ENCODE data around the gene C22orf15. TPM values are rescaled to one million over a fixed set of nuclear protein-coding genes. Genes with fewer than 3 reads are reported as not detected.

C22orf15 gene
- total RNA-seq, 2 experiments from 2014 or later, result 0.86 to 1.7 TPM

DNA sequence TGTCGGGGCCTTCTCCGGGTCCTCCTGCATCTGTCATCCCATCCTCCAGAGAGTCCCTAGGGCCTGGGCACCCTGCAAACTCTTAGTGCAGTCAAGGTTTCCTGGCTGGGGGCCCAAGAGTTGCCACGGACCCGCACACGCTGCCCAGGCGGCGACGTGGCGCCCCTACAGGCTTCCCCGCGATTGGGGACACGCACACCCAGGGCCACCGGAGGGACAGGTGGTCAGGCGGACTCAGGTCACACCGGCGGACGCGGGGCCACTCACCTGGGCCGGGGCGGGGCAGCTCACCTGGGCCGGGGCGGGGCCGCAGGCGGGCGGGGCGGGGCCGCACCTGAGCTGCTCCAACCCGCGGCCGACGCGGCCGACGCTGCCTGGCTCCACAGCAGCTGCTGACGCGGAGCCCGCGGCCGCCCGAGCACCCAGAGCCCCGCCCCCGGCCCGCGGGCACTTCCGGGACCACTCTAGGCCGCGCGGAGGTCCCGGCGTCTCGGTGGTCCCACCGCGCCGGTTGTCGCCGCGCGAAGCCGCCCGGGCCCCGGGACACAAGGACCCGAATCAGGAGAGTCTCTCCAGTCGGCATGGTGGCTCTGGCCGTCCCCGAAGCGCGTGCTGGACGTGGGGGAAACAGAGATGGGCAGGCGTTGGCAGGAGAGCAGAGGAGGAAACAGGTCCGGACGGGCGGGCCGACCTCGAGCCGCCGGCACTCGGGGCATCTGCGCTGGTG is 11.9 kb upstream of the C22orf15 start, which contains the start of gene ZNF70:
Gene ZNF70 (minus strand): TSS at position 399 of the 727 bp plus-strand sequence. CDS start 5,972 bp downstream, outside the sequence.
- Histone ChIP-seq H2AFZ (ENCODE audit: low read length) (peak within 1 kb of the TSS; percentile 36; the same call in 1 of the 2 replicates), H3K27ac (ENCODE audit: low read depth, low read length, poor library complexity, severe bottlenecking) (peak within 1 kb of the TSS; percentile 95), H3K79me2 (ENCODE audit: insufficient read depth, low read depth, low read length) (peaks cover 11% of the 10 kb centered on the region; the same call in 1 of the 2 replicates), H3K4me1 (ENCODE audit: insufficient read depth, low read length, poor library complexity, severe bottlenecking) (peaks cover 40% of the 10 kb centered on the region), H3K4me3 (ENCODE audit: low read depth, low read length, poor library complexity, severe bottlenecking) (peak within 1 kb of the TSS; percentile 78), H4K20me1 (ENCODE audit: insufficient read depth, low read length) (no peaks in the 10 kb centered on the region), H3K9me2 (ENCODE audit: insufficient read depth, low read length) (no peaks in the 10 kb centered on the region), H3K36me3 (ENCODE audit: insufficient read depth, low read length) (no peaks in the 10 kb centered on the region; the same call in 1 of the 2 replicates), H3K4me2 (ENCODE audit: low read length) (peak within 1 kb of the TSS; percentile 93), H3K9me3 (ENCODE audit: low read length) (no peaks in the 10 kb centered on the region)
- ChIA-PET POLR2A (interaction anchor here (0.6 to 1.6 kb wide), 2 partner anchors 107 to 140 kb away, joined by 5 read pairs; partner anchors contain the start of gene SLC2A11), CTCF (ENCODE audit: unreplicated experiment) (interaction anchor here (0.6 kb wide), 1 partner anchor 35 kb away, joined by 4 read pairs; no protein-coding TSS in a partner anchor)
- peak; percentile 94 for DNase-seq (ENCODE audit: low spot score)
- intact Hi-C loops (cut with micrococcal nuclease; ENCODE audit: unreplicated experiment), result loop anchor here (1.0 to 10.0 kb wide), 3 partner anchors 34 to 816 kb away; no protein-coding TSS in a partner anchor
- no TSS peak for BruUV-seq (replicated peaks)
- TF ChIP-seq, protein P1, sequence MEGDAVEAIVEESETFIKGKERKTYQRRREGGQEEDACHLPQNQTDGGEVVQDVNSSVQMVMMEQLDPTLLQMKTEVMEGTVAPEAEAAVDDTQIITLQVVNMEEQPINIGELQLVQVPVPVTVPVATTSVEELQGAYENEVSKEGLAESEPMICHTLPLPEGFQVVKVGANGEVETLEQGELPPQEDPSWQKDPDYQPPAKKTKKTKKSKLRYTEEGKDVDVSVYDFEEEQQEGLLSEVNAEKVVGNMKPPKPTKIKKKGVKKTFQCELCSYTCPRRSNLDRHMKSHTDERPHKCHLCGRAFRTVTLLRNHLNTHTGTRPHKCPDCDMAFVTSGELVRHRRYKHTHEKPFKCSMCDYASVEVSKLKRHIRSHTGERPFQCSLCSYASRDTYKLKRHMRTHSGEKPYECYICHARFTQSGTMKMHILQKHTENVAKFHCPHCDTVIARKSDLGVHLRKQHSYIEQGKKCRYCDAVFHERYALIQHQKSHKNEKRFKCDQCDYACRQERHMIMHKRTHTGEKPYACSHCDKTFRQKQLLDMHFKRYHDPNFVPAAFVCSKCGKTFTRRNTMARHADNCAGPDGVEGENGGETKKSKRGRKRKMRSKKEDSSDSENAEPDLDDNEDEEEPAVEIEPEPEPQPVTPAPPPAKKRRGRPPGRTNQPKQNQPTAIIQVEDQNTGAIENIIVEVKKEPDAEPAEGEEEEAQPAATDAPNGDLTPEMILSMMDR (conservative IDR thresholded peaks at IDR 0.05; ENCODE audit: low read length), result peak; percentile 50
- no peak for TF ChIP-seq EZH2phosphoT487 (IDR thresholded peaks at IDR 0.05; ENCODE audit: borderline replicate concordance, low read depth, low read length)

DNA sequence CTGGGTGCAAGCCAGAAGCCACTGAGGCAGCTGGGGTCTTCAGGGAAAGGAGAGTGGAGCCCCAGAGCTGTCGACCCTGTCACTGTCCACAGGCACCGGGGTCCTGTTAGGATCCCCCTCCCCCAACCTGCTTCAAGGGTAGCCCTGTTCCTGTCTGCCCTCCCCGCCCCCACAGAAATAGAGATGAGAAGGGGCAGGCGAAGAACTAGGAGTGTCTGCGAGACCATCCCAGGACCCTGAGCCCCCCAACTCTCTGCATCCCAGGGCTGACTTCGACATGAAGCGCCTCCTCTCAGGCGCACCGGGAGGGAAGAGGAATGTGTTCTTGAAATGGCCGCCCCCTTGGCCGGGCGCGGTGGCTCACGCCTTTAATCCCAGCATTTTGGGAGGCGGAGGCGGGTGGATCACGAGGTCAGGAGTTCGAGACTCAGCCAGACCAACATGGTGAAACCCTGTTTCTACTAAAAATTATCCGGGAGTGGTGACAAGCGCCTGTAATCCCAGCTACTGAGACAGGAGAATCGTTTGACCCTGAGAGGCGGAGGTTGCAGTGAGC is 11.3 kb upstream of the C22orf15 start:
- H2AFZ ChIP-seq (ENCODE audit: low read length), result peak overlapping the region; percentile 36; the same call in 1 of the 2 replicates

More for the DNA sequence above, 11.3 kb upstream of the C22orf15 start:
- H3K36me3 ChIP-seq (ENCODE audit: insufficient read depth, low read length), result no peaks in the 10 kb centered on the region; the same call in 1 of the 2 replicates
- TF ChIP-seq, protein P1 (conservative IDR thresholded peaks at IDR 0.05; ENCODE audit: low read length), result no peak
- no peak for TF ChIP-seq EZH2phosphoT487 (IDR thresholded peaks at IDR 0.05; ENCODE audit: borderline replicate concordance, low read depth, low read length)
- H3K79me2 ChIP-seq (ENCODE audit: insufficient read depth, low read depth, low read length), result peaks cover 11% of the 10 kb centered on the region; the same call in 1 of the 2 replicates
- no peaks in the 10 kb centered on the region for H3K9me2 ChIP-seq (ENCODE audit: insufficient read depth, low read length)
- no peaks in the 10 kb centered on the region for H3K9me3 ChIP-seq (ENCODE audit: low read length)
- peaks cover 46% of the 10 kb centered on the region for H3K4me1 ChIP-seq (ENCODE audit: insufficient read depth, low read length, poor library complexity, severe bottlenecking)
- peak overlapping the region; percentile 78 for H3K4me3 ChIP-seq (ENCODE audit: low read depth, low read length, poor library complexity, severe bottlenecking)
- peak overlapping the region; percentile 93 for H3K4me2 ChIP-seq (ENCODE audit: low read length)
- peak overlapping the region; percentile 95 for H3K27ac ChIP-seq (ENCODE audit: low read depth, low read length, poor library complexity, severe bottlenecking)
- BruUV-seq (replicated peaks), result TSS peak; percentile 89
- ChIA-PET CTCF (ENCODE audit: unreplicated experiment) (no interaction called here), POLR2A (interaction anchor here (1.6 to 2.5 kb wide), 2 partner anchors 94 to 106 kb away, joined by 5 to 8 read pairs; partner anchors contain the start of gene SLC2A11)
- no peak for DNase-seq (ENCODE audit: low spot score)
- intact Hi-C loops (cut with micrococcal nuclease; ENCODE audit: unreplicated experiment), result loop anchor here (1.0 to 10.0 kb wide), 3 partner anchors 34 to 817 kb away; no protein-coding TSS in a partner anchor
- no peaks in the 10 kb centered on the region for H4K20me1 ChIP-seq (ENCODE audit: insufficient read depth, low read length)
